GM13976 (cell line): ENCODE results near the gene ARMCX5.

Experiments used
- DNase-seq: peaks from one replicate; pipeline ENCODE4 v3.0.0; 2012; ENCODE audit warnings: low spot score
- in situ Hi-C: fragments of 300-500 bp; cut with MboI; formaldehyde crosslinking; loops from one replicate; pipeline ENCODE4 v1.12.0; 2022; ENCODE audit warnings: low sequenced_read_pairs, mixed read lengths, inconsistent platforms; ENCODE audit not compliant: unreplicated experiment
- TF ChIP-seq, protein P1 (sequence below): IDR thresholded peaks from 2 replicates; pipeline ENCODE4 v1.5.1; 2012; ENCODE audit warnings: borderline replicate concordance, mild to moderate bottlenecking; ENCODE audit not compliant: insufficient read depth; ENCODE audit errors: extremely low read depth, missing control alignments, control extremely low read depth

ARMCX5 gene

DNA sequence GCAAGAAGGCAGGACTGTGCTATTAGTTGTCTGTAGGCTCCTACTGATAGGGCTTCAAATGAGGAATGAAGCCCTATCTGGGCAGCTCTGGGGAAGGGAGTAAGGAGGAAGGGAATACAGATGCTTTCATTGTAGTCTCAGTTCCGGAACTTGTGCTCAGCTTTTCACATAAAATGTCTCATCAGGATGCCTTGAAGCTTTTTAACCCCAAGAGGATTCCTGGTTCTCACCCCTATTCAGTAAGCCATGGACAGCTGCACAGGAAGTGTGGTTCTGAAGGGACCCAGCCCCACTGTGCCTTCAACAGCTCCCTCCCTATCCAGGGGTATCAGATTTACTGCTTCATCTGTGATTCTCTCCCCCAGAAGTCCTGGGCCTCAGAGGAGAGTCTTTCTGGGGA lies 5.0 kb downstream of the ARMCX5 start:
- TF ChIP-seq, protein P1, sequence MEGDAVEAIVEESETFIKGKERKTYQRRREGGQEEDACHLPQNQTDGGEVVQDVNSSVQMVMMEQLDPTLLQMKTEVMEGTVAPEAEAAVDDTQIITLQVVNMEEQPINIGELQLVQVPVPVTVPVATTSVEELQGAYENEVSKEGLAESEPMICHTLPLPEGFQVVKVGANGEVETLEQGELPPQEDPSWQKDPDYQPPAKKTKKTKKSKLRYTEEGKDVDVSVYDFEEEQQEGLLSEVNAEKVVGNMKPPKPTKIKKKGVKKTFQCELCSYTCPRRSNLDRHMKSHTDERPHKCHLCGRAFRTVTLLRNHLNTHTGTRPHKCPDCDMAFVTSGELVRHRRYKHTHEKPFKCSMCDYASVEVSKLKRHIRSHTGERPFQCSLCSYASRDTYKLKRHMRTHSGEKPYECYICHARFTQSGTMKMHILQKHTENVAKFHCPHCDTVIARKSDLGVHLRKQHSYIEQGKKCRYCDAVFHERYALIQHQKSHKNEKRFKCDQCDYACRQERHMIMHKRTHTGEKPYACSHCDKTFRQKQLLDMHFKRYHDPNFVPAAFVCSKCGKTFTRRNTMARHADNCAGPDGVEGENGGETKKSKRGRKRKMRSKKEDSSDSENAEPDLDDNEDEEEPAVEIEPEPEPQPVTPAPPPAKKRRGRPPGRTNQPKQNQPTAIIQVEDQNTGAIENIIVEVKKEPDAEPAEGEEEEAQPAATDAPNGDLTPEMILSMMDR: no peak
- in situ Hi-C loops: no loop called here
- DNase-seq: no peak

DNA sequence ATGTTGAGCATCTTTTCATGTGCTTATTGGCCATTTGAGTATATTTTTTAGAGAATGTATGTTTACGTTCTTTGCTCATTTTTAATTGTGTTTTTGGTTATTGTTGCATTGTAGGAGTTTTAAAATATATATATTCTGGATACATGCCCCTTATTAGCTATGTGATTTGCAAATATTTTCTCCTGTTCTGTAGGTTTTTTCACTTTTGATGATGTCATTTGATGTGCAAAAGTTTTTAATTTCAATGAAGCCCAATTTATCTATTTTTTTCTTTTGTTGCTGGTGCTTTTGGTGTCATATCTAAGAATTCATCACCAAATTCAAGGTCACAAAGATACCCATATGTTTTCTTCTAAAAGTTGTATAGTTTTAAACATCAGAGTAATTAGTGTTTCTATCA lies 6.8 kb downstream of the ARMCX5 start:
- DNase-seq: no peak
- in situ Hi-C loops: no loop called here
- TF ChIP-seq, protein P1: no peak

DNA sequence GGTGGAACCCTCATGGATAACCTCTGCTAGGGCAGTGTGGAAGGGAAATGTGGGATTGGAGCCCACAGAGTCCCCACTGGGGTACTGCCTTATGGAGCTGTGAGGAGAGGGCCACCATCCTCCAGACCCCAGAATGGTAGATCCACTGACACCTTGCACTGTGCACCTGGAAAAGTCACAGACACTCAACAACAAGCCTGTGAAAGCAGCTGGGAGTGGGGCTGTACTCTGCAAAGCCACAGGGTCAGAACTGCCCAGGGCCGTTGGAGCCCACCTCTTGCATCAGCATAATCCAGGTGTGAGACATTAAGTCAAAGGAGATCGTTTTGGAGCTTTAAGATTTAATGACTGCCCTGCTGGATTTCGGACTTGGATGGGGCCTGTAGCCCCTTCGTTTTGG lies 11.6 kb downstream of the ARMCX5 start:
- in situ Hi-C loops: no loop called here
- DNase-seq: no peak
- TF ChIP-seq, protein P1: no peak

DNA sequence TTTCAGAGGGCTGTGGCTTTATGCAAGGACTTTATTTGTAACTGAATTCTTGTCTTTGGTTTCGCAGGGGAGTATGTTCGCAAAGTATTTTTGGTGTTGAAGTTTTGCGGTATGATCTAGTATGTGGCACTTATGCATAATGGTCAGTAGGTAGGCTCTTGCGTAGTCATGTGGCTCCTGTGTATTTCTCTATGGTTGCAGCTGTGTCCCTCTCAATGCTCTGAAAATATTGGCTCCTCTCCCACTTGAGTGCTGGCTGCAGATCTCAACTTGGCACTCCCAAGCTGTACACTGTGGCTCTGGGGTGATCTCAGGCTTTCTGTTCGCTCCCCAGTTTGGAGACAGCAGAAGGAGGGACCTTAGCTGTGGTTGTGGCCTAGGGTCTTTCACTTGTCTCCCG lies 24.8 kb downstream of the ARMCX5 start:
- in situ Hi-C loops: no loop called here
- no peak for DNase-seq
- TF ChIP-seq, protein P1: no peak

DNA sequence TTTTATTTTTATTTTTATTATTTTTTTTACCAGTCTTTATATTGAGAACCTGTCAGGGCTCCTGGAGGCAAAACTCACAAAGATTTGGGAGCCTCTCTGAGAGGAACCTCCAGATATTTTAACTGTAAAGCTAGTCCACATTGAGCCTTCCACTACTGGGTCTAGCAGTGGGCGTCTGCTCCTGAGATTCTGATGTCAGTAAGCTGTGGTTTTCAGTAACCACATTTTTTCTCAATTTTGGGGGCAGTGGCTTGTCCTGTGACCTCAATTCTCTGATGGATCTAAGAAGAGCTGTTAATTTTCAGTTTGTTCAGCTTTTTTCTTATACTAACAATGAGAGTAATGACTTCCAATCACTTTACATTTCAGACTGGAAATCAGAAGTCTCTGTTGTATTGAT lies 28.3 kb downstream of the ARMCX5 start:
- no peak for DNase-seq
- in situ Hi-C loops: no loop called here
- TF ChIP-seq, protein P1: no peak

DNA sequence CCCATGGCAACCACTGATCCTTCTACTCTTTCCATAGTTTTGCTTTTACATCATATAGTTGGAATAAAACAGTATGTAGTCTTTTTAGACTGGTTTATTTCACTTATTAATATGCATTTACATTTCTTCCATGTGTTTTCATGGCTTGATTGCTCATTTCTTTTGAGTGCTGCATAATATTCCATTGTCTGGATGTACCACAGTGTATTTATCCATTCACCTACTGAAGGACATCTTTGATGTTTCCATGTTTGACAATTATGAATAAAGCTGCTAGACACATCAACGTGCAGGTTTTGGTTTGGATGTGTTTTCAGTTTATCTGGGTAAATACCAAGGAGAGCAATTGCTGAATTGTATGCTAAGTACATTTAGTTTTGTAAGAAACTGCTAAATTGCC lies 38.2 kb downstream of the ARMCX5 start:
- TF ChIP-seq, protein P1: no peak
- no peak for DNase-seq
- in situ Hi-C loops: no loop called here

DNA sequence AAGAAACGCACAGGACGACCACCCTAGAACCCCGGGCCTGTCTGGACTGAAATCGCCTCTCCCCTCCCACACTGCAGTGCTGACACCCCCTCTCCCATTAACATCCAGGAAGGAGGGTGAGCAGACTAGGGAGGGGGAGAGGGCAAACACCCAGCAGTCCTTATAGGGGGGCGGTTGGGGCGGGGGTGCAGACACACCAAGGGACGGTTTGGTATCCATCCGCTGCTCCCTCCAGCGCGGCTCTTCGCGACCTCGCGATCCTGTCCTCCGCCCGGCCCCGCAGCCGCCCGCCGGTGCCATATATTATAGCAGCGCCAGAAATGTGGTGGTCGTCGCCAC lies 51.6 kb downstream of the ARMCX5 start:
- DNase-seq: peak; percentile 17
- in situ Hi-C loops: no loop called here
- TF ChIP-seq, protein P1: no peak
